ENCODE measurements around the gene LEMD2. TPM values are rescaled to one million over a fixed set of nuclear protein-coding genes. Genes with fewer than 3 reads are reported as not detected.
A peak's percentile ranks its signal among the peaks of the same experiment; 100 is the strongest.

LEMD2 gene
- total RNA-seq, 1 donor from 2014 or later, result 78.0 TPM

- DNase-seq (ENCODE audit: low read depth), result no peak
- Histone ChIP-seq H3K36me3 (ENCODE audit: control insufficient read depth, insufficient read depth, low read length) (peaks cover 1% of the 10 kb centered on the region), H3K27me3 (ENCODE audit: control insufficient read depth, insufficient read depth, low read length) (no peaks in the 10 kb centered on the region), H3K4me3 (ENCODE audit: low read depth, low read length) (no peak overlapping the region)
- TF ChIP-seq, protein P1, sequence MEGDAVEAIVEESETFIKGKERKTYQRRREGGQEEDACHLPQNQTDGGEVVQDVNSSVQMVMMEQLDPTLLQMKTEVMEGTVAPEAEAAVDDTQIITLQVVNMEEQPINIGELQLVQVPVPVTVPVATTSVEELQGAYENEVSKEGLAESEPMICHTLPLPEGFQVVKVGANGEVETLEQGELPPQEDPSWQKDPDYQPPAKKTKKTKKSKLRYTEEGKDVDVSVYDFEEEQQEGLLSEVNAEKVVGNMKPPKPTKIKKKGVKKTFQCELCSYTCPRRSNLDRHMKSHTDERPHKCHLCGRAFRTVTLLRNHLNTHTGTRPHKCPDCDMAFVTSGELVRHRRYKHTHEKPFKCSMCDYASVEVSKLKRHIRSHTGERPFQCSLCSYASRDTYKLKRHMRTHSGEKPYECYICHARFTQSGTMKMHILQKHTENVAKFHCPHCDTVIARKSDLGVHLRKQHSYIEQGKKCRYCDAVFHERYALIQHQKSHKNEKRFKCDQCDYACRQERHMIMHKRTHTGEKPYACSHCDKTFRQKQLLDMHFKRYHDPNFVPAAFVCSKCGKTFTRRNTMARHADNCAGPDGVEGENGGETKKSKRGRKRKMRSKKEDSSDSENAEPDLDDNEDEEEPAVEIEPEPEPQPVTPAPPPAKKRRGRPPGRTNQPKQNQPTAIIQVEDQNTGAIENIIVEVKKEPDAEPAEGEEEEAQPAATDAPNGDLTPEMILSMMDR (IDR thresholded peaks at IDR 0.05; ENCODE audit: insufficient read depth, low read length, poor library complexity, severe bottlenecking), result no peak
Measured at GRCh38 chr6:33782561-33782960, 6.4 kb downstream of the LEMD2 start.

- DNase-seq (ENCODE audit: low read depth), result peak; percentile 69
- Histone ChIP-seq H3K36me3 (ENCODE audit: control insufficient read depth, insufficient read depth, low read length) (peaks cover 2% of the 10 kb centered on the region), H3K27me3 (ENCODE audit: control insufficient read depth, insufficient read depth, low read length) (no peaks in the 10 kb centered on the region), H3K4me3 (ENCODE audit: low read depth, low read length) (no peak overlapping the region)
- TF ChIP-seq, protein P1 (IDR thresholded peaks at IDR 0.05; ENCODE audit: insufficient read depth, low read length, poor library complexity, severe bottlenecking), result no peak
Measured at GRCh38 chr6:33781131-33781975, 7.6 kb downstream of the LEMD2 start.

GRCh38 chr6:33779895-33780294 is 9.0 kb downstream of the LEMD2 start:
- Histone ChIP-seq H3K4me3 (ENCODE audit: low read depth, low read length) (no peak overlapping the region), H3K36me3 (ENCODE audit: control insufficient read depth, insufficient read depth, low read length) (peaks cover 4% of the 10 kb centered on the region), H3K27me3 (ENCODE audit: control insufficient read depth, insufficient read depth, low read length) (no peaks in the 10 kb centered on the region)
- TF ChIP-seq, protein P1 (IDR thresholded peaks at IDR 0.05; ENCODE audit: insufficient read depth, low read length, poor library complexity, severe bottlenecking), result no peak
- DNase-seq (ENCODE audit: low read depth), result no peak

GRCh38 chr6:33779290-33779689 is 9.6 kb downstream of the LEMD2 start:
- TF ChIP-seq, protein P1 (IDR thresholded peaks at IDR 0.05; ENCODE audit: insufficient read depth, low read length, poor library complexity, severe bottlenecking), result no peak
- Histone ChIP-seq H3K4me3 (ENCODE audit: low read depth, low read length) (no peak overlapping the region), H3K36me3 (ENCODE audit: control insufficient read depth, insufficient read depth, low read length) (peaks cover 4% of the 10 kb centered on the region), H3K27me3 (ENCODE audit: control insufficient read depth, insufficient read depth, low read length) (no peaks in the 10 kb centered on the region)
- no peak for DNase-seq (ENCODE audit: low read depth)

DNA sequence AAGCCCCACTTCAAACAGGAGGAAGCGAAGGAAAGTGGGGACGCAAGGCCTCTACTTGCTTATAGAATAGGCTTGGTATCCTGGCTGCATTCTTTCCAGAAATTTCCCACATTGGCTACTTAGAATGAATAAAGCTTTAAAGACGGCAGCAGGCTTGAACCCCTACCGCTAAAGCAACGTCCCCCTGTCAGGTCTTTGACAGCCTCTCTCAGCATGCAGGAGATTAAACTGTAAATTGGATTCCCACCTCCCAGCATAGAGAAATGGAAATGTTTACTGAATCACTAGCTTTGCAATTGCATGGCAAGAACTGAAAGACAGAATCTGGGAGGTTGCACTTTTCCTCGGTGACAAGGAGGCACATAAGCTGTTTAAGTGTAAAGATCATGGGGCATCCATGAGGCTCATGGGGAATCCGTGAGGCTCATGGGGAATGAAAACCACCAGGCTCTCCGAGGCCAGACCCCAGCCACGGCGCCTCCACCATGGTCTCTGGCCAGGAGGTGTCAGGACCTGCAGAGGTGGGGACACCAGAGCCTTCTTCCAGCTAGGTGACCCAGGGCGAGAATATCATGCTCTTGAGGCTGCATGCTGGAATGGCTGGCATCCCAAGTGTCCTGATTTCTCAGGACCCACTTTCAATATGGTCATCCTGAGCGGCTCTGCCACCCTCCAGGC is 10.3 kb downstream of the LEMD2 start:
- DNase-seq (ENCODE audit: low read depth), result no peak
- Histone ChIP-seq H3K36me3 (ENCODE audit: control insufficient read depth, insufficient read depth, low read length) (peaks cover 4% of the 10 kb centered on the region), H3K4me3 (ENCODE audit: low read depth, low read length) (no peak overlapping the region), H3K27me3 (ENCODE audit: control insufficient read depth, insufficient read depth, low read length) (no peaks in the 10 kb centered on the region)
- TF ChIP-seq, protein P1 (IDR thresholded peaks at IDR 0.05; ENCODE audit: insufficient read depth, low read length, poor library complexity, severe bottlenecking), result no peak
